ENCODE data around the gene ARFGEF3.
A peak's percentile ranks its signal among the peaks of the same experiment; 100 is the strongest.
"Not testable (repeated sequence)": the region's sequence is repeated elsewhere in the genome, so short reads cannot be mapped to it uniquely, and the experiment has no call there.

Gene ARFGEF3

DNA sequence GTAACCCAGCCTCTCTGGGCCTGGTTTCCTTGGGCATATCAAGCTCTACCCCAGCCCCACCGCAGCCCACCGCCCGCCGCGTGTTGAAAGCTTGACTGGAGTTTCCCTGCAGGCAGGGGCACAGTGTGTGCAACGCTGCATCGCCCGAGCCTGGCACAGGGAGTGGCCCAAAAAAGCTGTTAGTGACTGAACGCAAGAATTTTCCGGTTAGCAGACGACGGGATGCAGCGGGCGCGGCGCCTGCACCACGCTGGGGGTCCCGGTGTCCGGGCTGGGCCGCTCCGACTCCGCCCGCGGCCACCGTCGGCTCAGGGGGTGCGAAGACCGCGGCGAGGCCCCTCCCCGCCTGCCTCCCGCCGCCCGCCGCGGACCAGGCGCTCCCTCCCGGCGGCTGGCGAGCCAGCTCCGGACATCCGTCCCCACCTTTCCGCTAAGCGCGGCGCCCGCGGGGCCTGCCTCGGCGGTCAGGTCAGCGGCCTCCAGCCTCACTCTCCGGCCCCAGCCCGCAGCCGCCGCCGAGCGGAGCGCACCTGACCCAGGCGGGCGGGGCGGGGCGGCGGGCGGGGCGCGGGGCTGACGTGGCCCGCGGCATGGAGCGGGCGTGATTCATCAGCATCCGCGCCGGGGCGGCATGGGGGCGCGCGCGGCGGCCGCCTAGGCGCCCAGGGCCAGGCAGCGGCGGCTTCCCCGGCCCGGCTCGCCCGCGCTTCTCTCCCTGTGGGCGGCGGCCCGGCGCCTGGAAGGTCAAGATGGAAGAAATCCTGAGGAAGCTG is at the start of gene ARFGEF3:
ARFGEF3 (plus strand) TSS at position 602 of the 773 bp plus-strand sequence; CDS start at position 750, 148 bp downstream.
- peak; percentile 49 for DNase-seq (ENCODE audit: low read depth)

DNA sequence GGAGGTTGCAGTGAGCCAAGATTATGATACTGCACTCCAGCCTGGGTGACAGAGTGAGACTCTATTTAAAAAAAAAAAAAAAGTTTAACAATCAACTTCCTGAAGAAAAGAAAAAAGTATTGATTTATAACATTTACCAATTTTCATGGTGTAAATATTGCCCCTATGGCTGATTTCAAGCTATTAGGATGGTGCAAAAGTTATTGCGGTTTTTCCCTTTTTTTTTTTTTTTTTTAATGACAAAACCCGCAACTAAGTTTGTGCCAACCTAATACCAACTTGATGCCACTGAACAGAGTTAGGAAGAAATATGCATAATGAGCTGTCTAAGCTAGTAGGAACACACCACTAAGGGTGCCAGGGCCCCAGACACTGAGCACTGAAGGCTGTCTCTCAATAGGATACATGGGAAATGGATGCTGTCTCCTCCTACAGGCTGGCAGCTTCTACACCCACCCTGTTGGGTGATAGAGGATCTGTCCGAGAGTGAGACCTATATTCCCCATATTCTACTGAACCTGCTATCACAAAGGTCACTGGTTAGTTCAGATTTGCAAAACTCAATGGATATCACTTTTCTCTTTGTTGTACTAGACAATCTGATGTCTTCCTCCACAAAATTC is 48.0 kb upstream of the ARFGEF3 start:
- no peak for DNase-seq (ENCODE audit: low read depth)

- no peak for DNase-seq (ENCODE audit: low read depth)
Observed at GRCh38 chr6:138115201-138115600, 46.5 kb upstream of the ARFGEF3 start.

DNA sequence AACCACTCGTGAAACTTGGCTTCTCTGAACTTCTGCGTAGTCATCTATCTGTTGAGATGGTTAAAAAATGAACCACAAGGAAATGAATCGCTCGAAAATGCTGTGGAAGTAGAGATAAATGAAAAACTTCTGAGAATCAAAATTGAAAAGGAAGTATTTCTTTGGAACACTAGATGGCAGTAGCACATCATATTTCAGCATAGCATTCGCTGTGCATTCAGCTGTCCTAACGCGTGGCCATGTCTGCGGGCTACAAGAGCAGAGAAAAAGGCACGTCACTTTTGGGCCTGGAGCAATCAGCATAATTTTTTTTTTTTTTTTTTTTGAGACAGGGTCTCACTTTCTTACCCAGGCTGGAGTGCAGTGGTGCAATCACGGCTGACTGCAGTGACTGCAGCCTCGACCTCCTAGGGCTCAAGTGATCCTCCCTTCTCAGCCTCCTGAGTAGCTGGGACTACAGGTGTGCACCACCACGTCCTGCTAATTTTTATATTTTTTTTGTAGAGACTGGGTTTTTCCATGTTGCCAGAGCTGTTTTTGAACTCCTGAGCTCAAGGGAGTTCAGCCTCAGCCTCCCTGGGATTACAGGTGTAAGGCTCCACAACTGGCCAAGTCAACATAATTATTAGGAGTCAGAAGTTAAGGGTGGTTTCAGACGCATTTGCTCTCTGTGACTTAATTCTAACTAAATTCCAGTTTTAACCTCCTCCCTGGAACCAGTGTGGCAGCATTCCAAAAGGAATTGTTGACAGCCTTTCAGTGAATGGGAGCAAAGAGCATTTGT is 45.7 kb upstream of the ARFGEF3 start:
- no peak for DNase-seq (ENCODE audit: low read depth)

DNA sequence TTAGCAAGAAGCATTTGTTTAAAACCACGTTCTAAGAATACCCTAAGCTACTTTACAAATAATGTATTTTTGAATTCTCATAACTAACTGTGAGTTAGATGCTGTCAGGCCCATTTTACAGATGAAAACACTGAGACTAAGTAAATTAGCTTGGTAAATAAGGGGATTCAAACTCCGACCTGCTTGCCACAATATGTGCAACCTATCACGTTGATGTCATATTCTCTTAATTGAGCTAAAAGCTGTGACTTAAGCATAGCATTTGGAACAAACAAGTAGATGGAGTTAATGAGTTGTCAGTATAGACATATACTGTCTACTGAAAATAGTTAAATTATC is 45.1 kb upstream of the ARFGEF3 start:
- no peak for DNase-seq (ENCODE audit: low read depth)

DNA sequence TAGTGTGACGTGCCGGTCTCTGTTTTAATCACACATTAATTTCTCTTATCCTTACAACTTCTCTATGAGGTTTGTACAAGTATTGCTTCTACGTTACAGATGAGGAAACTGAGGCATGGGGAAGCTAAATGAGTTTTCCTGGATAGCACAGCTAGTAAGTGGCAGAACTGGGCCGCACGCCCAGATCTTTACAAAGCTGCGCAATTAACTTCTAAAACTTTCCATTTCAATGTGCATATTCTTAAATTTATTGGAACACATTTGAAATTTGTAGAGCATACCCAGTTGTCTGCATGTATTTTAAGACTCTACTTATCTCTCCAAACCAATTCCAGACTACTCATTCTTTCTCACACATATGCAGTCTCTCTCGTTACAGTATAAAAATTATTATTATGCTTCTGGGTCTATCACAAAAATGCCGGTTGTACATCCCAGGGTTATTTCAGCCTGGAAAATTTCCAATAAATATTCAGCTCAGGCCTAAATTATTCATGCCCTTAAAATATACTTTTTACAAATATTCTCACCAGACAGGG is 44.3 kb upstream of the ARFGEF3 start:
- no peak for DNase-seq (ENCODE audit: low read depth)

DNA sequence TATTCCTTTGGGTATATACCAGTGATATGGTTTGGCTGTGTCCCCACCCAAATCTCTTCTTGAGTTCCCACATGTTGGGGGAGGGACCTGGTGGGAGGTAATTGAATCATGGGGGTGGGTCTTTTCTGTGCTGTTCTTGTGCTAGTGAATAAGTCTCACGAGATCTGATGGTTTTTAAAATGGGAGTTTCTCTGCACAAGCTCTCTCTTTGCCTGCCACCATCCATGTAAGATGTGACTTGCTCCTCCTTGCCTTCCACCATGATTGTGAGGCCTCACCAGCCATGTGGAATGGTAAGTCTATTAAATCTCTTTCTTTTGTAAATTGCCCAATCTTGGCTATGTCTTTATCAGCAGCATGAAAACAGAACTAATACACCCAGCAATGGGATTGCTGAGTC is 42.5 kb upstream of the ARFGEF3 start:
- DNase-seq (ENCODE audit: low read depth), result not testable (repeated sequence)

DNA sequence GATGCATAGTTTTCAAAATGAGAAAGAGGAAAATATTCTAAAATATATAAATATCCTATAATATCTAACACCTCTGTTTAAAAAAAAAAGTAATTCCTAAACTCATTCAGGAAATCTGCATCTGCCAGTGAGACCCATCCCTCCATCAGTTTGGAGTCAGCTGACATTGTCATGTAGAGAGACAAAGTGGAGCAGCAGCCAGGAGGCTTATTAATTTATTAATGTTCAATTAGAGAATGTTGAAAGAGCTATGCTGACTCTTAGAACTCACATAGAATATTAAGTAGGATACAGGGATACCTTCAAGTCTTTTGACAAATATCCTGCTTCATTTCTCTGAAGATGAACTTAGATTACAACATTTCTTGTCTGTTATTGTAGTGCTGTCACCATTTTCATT is 41.8 kb upstream of the ARFGEF3 start:
- DNase-seq (ENCODE audit: low read depth), result no peak

DNA sequence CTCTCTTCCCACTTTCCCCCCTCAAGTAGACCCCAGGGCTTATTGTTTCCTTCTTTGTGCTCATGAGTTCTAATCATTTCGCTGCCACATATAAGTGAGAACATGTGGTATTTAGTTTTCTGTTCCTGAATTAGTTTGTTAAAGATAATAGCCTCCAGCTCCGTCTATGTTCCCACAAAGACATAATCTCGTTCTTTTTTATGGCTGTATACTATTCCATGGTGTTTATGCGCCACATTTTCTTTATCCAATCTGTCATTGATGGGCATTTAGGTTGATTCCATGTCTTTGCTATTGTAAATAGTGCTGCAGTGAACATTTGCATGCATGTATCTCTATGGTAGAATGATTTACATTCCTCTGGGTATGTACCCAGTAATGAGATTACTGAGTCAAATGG is 37.6 kb upstream of the ARFGEF3 start:
- no peak for DNase-seq (ENCODE audit: low read depth)

DNA sequence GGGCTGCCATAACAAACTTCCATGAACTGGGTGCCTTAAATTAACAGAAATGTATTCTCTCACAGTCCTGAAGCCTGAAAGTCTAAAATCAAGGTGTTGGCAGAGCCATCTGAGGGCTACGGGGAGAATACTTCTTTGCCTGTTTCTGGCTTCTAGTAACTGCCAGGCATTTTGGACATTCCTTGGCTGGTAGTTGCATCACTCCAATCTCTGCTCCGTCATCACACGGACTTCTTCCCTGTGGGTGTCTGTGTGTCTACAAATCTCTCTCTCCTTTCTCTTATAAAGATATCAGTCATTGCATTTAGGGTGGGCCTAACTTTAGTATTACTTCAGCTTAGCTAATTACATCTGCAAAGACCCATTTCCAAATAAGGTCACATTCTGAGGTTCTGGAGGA is 33.6 kb upstream of the ARFGEF3 start:
- DNase-seq (ENCODE audit: low read depth), result no peak

DNA sequence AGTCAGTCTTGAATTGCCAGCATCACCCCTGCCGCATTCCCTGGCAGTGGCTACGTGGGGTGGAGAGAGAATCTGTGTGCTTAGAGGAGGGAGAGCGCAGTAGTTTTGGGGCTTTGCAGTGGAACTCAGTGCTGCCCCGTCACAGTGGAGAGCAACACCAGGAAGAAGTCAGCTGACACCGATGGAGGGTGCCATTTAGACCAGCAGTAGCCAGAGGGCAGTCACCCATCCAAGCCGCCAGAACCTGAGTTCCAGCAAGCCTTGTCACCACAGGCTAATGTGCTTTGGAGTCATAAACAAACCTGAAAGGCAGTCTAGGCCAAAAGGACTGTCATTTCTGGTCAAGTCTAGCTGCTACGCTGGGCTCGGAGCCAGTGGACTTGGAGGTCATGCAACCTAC is 32.5 kb upstream of the ARFGEF3 start:
- no peak for DNase-seq (ENCODE audit: low read depth)

DNA sequence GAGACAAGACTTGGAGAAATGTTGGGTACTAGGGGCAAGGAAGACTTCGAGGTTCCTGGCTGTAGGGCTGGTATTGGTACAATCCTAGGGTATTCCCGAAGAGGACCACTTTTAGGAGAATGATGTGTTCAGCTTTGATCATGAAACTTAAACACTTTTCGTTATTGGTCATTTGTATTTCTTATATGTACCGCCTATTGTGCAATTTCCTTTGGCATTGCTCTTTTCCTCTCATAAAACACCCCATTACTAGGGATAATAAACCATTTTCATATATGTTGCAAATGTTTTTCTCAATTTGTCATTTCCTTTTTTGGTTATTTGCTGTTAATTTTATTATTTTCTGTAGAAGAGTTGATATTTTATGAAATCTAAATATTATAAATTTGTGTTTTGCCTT is 18.9 kb upstream of the ARFGEF3 start:
- no peak for DNase-seq (ENCODE audit: low read depth)

DNA sequence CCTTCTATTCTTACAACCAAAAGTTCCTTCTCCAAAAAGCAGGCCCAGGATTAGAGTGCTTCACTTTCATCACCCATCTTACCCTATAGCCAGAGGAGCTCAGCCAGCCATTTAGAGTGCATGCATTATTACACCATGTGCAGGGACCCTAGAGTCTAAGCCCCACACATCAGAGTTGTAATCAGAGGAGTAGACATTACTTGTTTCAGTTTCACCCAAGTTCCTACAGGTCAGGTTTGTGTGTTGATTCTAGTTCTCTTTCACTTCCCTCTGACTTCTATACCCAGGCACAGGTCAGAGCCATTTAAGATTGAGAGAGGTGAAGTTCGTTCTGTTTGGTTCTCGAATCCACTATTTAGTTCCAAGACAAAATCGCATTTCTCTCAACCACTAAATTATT is 16.3 kb upstream of the ARFGEF3 start:
- no peak for DNase-seq (ENCODE audit: low read depth)

- no peak for DNase-seq (ENCODE audit: low read depth)
Observed at GRCh38 chr6:138146544-138146943, 15.2 kb upstream of the ARFGEF3 start.

GRCh38 chr6:138155443-138155842 is 6.3 kb upstream of the ARFGEF3 start:
- DNase-seq (ENCODE audit: low read depth), result no peak

DNA sequence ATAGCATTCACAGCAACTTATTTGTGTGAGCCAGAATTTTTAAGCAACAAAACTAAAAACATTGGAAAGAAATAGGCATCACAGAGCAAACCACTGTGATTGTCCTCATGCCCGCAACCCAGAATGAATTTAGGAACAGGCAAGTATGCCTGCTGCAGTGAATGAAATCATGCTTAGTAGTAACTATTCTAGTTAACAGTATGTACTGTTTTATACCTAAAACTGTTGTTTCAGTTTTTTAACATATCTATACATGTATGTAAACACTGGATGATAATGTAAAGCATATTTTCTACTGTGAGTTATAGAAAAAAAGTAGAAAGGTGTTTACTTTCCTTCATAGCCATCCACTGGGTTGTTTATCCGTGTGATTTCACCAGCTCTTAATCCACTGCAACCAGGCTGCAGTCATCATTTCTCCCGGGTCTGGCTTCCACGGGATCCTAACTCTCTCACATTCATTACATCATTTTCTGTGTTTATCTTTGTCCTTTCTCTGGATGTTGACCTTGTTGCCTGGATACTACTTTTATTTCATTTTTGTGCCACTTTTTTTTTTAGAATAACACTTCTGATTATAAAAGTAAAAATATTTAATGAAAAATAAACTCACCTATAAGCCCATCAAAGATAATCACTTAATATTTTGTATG is 3.6 kb upstream of the ARFGEF3 start:
- DNase-seq (ENCODE audit: low read depth), result no peak

DNA sequence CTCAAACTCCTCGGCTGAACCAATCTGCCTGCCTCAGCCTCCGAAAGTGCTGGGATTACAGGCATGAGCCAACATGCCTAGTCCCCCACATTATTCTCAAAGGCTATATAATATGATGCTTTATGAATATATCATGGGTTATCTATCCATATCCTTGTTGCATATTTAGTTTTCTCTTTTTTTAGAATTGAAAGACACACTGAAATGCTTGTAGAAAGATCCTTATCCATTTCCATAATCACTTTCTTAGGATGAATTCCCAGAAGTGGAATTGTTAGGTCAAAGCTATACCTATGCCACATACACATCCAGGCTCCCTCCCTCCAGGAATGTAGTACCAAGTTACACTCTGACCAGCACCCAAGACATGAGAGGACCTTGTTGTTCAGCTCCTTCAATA is 2.5 kb upstream of the ARFGEF3 start:
- DNase-seq (ENCODE audit: low read depth), result no peak

DNA sequence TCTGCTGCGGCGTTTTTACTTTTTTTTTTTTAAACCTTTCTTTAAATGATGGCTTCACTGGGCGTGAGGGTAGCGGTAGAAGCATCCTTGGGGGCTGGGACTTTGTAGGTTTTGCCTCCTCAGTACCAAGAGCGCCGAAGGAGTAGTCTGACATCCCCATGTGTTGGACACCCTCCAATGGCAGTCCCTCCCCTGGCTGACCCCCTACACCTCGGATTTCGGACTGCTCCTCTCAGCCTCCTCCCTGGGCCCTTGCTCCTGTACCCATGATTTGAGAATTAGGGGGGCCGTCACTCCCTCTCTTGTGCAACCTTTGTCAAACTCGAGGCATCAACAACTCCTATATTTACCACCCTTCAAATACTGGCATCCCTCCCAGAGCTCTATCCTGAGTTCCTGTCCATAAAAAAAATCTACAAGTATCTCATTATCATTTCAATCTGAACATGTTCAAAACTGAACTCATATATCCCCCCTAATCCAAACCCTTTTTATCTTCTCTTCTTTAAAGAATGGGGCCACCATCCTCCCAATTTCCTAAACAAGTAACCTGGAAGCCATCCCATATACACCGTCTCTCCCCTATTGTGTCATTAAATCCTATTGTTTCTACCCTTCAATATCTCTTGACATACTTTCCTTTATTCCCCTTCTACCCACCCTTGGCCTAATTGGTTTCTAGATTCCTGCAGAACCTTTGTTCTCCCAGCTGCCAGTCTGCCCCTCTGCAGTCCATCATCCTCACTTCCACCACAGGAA is 1.2 kb upstream of the ARFGEF3 start:
- DNase-seq (ENCODE audit: low read depth), result no peak

- no peak for DNase-seq (ENCODE audit: low read depth)
Observed at GRCh38 chr6:138161088-138161337, 726 bp upstream of the ARFGEF3 start.

DNA sequence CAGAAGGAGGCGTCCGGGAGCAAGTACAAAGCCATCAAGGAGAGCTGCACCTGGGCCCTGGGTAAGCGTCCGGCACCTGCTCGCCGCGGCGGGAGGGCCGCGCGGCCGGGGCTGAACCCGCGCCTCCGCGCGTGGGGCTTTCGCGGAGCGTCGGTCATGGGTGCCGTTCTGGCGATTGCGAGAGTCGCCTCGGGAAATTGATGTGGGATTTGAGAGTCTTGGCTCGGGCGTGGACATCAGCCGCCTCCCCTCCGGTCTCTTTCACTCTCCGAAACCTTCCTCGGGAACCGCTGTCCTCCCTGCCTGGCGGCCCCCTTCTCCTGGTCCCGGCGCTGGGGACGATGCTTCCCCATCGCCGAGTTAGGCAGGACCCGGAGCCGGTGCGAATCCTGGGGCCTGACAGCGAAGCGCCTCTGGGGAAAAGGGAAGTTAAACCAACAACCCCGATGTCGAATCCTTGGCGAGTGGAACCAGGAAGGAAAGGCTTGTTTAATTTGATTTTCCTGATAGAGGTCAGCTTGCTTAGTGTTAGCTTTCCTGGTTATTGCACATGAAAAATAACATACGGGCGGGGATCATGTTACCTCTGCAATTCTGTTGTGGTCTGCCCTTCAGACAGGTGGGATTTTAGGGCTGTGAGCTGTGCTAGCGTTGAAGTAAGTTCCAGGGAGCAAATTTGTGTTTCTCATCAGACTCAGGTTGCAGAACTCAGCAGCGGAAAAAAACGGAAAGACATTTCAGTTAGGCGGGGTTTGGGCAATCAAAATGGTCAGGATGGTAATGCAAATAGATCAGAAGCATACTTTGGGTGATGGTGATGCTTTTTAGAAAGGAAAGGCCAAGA is 594 bp downstream of the ARFGEF3 start:
- no peak for DNase-seq (ENCODE audit: low read depth)

DNA sequence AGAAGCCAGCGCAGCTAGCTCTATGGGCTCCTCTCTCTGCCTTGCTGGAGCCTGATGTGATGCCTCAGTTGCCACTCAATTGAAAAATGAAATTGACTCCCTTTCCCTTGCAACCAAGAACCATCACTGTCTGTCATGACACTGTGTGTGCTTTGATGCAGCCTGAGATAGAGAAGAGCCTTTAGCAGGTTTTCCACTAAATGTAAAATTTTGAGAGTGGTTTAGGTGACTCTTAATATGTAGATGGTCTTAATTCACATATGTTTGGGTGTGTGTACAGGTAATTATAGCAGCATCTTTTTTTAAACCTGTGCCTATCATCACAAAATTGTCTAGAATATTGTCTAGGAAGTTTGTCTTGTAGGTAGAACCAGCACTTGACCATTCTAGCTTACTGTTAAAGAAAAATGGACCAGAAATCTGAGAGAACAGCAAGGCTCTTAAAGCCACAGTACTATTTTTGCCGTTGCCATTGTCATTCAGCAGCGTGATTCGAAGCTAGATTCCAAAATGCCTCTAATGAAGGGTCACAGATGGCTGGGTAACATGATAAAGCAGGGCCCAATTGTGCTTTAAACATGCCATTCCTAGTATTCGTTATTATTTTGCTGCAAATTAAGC is 1.3 kb downstream of the ARFGEF3 start:
- no peak for DNase-seq (ENCODE audit: low read depth)
